GM19023 (cell line): Measurements from ENCODE around the gene PRRX1.

ENCODE experiments used
- ATAC-seq: cut with Tn5 transposase; IDR thresholded peaks from one replicate; pipeline ENCODE4 v1.9.1; 2021; ENCODE audit warnings: mild to moderate bottlenecking, moderate library complexity; ENCODE audit not compliant: unreplicated experiment

The PRRX1 gene

GRCh38 chr1:170663404-170664092, 383 bp upstream of the PRRX1 start:
- ATAC-seq, result no peak

GRCh38 chr1:170664828-170665612, 1.1 kb downstream of the PRRX1 start:
- no peak for ATAC-seq

DNA sequence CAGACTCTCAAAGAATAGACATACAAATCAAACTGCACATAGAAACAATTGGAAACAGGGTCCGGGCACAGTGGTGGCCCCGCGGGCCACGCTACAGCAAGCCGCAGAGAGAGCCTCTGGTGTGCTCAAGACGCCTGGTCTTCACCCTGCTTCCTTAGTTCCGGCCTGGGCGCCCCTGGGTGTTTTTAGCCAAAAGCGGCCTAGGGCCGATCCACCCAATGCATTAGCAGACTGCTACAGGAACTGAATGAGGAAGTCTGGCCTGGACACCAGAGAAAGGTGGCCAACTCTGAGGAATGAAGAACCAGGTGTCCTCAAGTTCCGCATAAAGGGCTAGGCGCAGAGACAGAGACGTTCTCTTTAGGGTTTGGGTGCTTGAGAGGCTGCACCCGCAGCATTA, 1.7 kb downstream of the PRRX1 start:
- no peak for ATAC-seq

DNA sequence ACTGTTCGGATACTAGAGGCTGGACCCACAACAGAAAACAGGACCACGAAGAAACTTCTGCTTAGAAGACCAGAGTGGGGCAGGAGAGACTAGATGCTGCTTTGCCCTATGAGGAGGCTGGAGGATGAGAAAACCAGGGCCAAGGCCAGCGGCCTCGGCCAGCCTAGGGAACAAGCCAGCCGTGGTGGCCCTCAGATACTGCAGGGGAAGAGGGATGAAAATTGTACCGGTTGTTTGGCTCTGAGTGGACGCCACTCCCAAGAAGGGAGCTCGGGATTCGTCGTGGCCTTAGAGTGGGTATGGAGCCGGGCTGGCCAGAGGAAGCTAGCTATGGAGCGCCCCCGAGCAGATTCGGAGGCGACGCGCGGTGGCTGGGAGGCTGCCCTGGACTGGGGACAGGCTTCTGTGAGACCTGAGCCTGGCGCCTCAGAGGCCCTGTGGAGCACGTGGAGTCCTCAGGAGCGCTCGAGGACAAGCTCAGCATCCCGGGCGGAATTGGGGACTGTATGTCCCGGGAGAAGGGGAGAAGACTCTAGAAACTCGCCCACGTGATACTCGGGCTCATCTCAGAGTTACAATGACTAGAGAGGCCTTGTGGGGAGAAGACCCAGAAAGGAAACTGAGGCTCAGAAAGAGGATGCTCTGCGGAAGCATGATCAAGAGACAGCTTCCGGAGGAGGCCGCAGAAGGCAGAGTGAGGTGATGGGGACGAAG, 2.8 kb downstream of the PRRX1 start:
- no peak for ATAC-seq

DNA sequence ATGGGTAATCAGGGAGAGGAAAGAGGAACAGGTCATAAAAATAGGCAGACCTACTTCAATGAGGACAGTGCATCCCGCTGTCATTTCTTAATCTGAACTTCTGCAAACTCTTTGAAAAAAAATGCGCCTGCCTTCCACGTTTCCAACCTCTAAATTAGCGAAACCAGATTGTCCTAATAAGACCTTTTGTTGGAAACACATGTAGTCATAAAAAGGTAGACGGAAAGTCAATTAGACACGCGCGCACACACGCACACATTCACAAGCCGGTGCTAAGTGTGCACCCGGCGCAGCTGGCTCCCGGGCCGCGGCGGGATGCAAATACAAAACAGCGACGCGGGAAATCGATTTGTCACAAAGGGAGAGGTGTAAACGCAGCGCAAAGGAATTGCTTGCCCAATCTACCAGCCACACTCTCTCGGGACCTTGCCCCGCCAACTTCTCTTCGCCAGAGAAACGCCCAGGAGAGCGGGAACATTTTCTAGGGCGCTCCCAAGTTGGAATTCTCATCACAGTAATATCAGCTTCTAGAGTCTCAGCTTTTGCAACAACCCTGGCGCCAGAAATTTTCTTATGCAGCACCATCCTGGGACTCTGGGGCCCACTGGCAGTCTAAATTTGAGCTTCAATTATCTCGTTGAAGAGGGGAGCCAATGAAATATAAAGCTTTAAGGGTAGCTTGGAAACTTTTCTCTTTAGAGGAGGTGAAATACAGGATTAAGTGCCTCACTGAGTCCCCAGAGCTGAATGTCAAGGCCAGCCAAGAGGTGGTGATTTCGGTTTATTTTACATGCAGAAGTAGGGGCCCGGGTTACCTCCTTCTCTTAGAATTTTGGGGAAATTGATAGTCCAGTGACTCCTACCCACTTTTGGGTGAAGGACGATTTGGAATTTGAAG, 4.5 kb downstream of the PRRX1 start:
- no peak for ATAC-seq

- no peak for ATAC-seq
These were observed 5.1 kb downstream of the PRRX1 start for GRCh38 chr1:170669107-170669445.

GRCh38 chr1:170669586-170670530, 5.9 kb downstream of the PRRX1 start:
- ATAC-seq, result no peak

GRCh38 chr1:170670802-170671628, 7.1 kb downstream of the PRRX1 start:
- ATAC-seq, result no peak

DNA sequence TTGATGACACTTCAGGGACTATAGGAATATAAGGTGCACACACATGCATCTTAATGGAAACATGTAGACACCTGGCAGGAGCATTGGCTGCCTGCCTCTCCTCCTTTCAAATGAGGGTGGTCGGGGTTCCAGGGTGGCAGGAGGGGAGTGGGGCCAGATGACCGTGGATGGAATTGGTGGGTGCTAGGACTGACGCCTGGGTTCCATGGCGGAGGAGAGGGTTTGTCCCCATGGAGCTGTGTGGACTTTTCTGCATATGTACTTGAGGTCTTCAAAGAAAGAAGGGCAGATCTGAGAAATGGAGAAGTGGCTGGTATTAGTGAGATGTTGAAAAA, 7.7 kb downstream of the PRRX1 start:
- no peak for ATAC-seq

- no peak for ATAC-seq
These were observed 8.4 kb downstream of the PRRX1 start for GRCh38 chr1:170672316-170672715.

DNA sequence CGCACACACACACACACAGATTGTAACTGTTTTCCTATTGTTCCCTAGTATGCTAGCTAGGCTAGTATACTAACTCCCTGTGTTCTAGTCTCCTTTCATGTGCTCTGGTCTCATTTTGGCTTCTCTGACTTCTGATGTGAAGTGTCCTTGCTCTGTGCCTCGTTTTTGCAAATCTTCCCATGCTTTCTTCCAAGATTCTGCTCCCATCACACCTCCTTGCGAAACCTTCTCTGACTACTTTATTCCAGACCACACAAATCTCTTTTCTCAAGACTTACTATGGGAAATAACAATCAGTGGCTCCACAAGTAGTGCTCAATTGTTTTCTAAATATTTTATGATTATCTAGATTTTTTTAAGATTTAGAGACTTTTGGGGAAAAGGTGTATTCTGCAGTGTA, 10.3 kb downstream of the PRRX1 start:
- no peak for ATAC-seq

GRCh38 chr1:170674986-170675385, 11.1 kb downstream of the PRRX1 start:
- no peak for ATAC-seq

GRCh38 chr1:170675865-170676264, 11.9 kb downstream of the PRRX1 start:
- no peak for ATAC-seq

DNA sequence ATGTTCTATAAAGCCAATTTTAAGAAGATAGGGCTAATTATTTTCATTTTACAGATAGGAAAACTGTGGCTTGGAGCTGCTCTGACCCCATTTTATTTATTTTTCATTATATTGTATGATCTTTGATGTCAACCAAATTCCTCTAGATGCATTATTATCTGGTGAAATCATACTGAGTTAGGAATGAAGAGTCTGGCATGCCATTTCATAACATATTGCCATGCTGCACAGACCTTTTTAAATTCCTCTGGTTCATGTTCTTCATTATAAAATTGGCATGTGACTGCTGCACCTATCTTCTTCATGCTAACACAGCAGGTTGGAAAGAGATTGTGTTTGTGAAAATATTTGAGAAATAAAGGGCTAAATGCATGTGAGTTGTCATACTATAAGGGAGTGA, 12.7 kb downstream of the PRRX1 start:
- no peak for ATAC-seq

DNA sequence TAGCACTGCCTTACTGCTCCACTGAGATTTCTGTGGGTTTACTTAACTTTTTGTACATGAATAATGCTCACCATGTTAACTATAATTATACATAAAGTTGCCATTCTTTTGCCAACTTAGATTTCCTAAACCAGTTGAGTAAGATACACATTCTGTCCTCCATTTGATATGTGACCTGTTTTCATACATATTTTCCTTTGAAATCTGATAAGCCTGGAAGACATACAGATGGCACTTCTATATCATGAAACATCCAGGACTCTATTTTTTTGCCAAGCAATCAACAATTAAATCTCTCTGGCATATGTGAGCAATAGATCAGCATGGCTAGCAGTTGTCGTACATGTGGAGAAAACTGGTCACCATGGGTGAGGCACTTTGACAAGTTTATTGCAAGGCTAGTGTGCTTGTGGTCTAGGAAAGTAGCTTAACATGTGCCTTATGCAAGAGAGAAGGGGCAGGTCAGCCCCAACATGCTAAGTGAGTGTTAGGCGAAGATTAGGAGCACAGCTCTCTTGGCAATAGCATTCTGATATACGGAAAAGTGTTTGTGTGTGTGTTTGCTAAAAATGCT, 14.2 kb downstream of the PRRX1 start:
- no peak for ATAC-seq

DNA sequence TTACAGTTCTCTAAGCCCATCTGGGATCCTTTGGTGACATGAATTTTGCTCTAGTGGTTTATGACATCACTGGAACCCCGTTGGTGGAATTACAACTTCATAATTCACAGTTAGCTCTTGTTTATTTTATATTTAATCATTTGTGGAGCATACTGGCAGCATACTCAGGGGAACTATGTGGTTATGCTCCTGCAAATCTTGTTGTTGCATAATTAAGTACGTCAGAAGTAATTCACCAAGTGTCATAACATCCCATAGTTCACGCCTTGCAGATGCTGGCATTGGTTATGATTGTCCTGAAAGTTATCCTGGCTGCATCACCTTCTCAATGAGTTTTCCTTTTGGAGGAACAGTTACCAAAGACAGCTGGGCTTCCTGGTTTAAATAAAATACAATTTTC, 16.5 kb downstream of the PRRX1 start:
- ATAC-seq, result no peak

DNA sequence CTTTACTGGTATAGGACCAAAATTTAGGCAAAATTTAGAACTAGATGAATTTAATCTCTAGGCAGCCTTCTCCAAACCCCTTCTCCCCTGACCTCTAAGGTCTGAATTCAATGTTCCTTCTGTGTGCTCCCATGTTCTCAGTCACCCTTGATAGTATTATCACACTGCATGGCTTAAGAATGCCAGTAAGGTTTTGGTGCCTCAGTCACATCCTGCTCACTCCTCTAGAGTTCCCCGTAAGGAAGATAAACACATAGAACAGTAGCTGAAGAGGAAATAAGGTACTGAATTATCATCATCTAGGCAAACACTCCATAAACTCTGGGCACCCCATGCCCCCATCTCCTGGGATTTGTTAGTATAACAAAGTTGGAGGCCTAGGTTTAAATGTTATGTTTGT, 18.2 kb downstream of the PRRX1 start:
- ATAC-seq, result no peak

GRCh38 chr1:170682809-170683208, 18.9 kb downstream of the PRRX1 start:
- ATAC-seq, result no peak

DNA sequence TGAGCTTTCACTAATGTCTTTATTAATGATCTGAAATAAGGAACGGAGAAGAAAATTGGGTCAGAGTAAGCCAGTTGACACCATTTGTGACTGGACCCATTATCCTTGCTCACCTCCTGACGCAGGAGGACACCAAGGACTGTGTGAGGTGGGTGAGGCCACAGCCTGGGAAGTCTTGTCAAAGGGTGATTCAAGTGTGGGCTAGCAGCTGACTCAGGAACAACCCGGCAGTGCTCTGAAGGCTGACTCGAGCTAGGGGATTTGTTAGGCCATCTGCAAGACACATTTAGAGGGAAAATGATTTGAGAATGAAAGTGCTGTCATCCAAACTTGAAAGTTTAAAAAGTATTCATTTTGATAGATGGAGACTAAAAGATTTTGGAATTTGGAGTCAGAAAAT, 21.2 kb downstream of the PRRX1 start:
- no peak for ATAC-seq
